Endothelial cell of umbilical vein (primary cell): ENCODE data around the gene TMEM239. TPM values are rescaled to one million over a fixed set of nuclear protein-coding genes. Genes with fewer than 3 reads are reported as not detected.
"Not testable (repeated sequence)": the region's sequence is repeated elsewhere in the genome, so short reads cannot be mapped to it uniquely, and the experiment has no call there.

ENCODE experiments used
- BruUV-seq: library from RNA; stranded (reverse); fragments of 400-500 nt; replicated peaks from 2 replicates; lab custom pipeline; 2021; lab: Mats Ljungman, UMichigan
- CTCF ChIA-PET: fragments of 300-600, 350-600 bp; sonication (Branson Sonifier 250); formaldehyde crosslinking; loops from one replicate; lab custom pipeline; 2021; ENCODE audit warnings: antibody characterized with exemption, inconsistent platforms; lab: Charles Lee
- POLR2A ChIA-PET: fragments of 300-600, 350-600 bp; sonication (Branson Sonifier 250); formaldehyde crosslinking; loops from one replicate; lab custom pipeline; 2021; ENCODE audit warnings: antibody characterized with exemption, inconsistent platforms; lab: Charles Lee
- DNase-seq: peaks from one replicate; pipeline ENCODE4 v3.0.0-alpha.2; 2011; ENCODE audit warnings: low read depth, low spot score
- FAIRE-seq: peaks from 2 replicates; lab custom pipeline; 2011; peaks lifted over from hg19 to GRCh38; lab: Jason Lieb, UNC
- H2AFZ ChIP-seq: 2 replicates; pipeline ENCODE4 v1.6.0; 2012; ENCODE audit warnings: low read depth, low read length, control low read depth, inconsistent platforms
- H3K27ac ChIP-seq: 2 replicates; pipeline ENCODE4 v1.5.1; 2011; ENCODE audit warnings: low read depth, mild to moderate bottlenecking, control low read depth, low read length, moderate library complexity; ENCODE audit not compliant: insufficient read depth
- H3K27me3 ChIP-seq, 2 experiments: 2 replicates each; pipeline versions ENCODE4 v1.6.0 to v1.6.1; 2011; ENCODE audit warnings: low read length in 2 of 2, mixed read lengths in 1 of 2; ENCODE audit not compliant: control insufficient read depth in 2 of 2, insufficient read depth in 2 of 2
- H3K36me3 ChIP-seq, 2 experiments: 2 replicates in 1 of 2; 3 replicates in 1 of 2; pipeline ENCODE4 v1.5.1; 2011; ENCODE audit warnings: low read length in 2 of 2, mild to moderate bottlenecking in 1 of 2, moderate library complexity in 1 of 2; ENCODE audit not compliant: control insufficient read depth in 2 of 2, insufficient read depth in 2 of 2; ENCODE audit errors: extremely low read depth in 1 of 2
- H3K4me1 ChIP-seq: 3 replicates; pipeline ENCODE4 v1.5.1; 2011; ENCODE audit warnings: mild to moderate bottlenecking, low read length; ENCODE audit not compliant: control insufficient read depth, insufficient read depth; ENCODE audit errors: extremely low read depth
- H3K4me2 ChIP-seq: 2 replicates; pipeline ENCODE4 v1.6.1; 2011; ENCODE audit warnings: low read length, control low read depth, mixed read lengths; ENCODE audit not compliant: insufficient read depth
- H3K4me3 ChIP-seq, 3 experiments: fragments of 200-600 bp in 1 of 3; sonication (generic), shearing (Covaris generic) in 1 of 3; replicated peaks in 1 of 3; 2 replicates each; pipeline ENCODE4 v1.5.1; 2011 to 2016; ENCODE audit warnings: control low read depth in 3 of 3, low read length in 3 of 3, mild to moderate bottlenecking in 2 of 3, inconsistent platforms in 1 of 3, low read depth in 1 of 3, moderate library complexity in 1 of 3; ENCODE audit not compliant: insufficient read depth in 1 of 3
- H3K79me2 ChIP-seq: 2 replicates; pipeline ENCODE4 v1.6.0; 2012; ENCODE audit warnings: low read length, inconsistent platforms; ENCODE audit not compliant: control insufficient read depth, insufficient read depth
- H3K9ac ChIP-seq: replicated peaks from 2 replicates; pipeline ENCODE3; 2011; ENCODE audit warnings: low read length, control low read depth; ENCODE audit not compliant: insufficient read depth; ENCODE audit errors: extremely low read depth
- H3K9me1 ChIP-seq: replicated peaks from 3 replicates; pipeline ENCODE4 v1.6.0; 2011; ENCODE audit warnings: mild to moderate bottlenecking, low read length; ENCODE audit not compliant: control insufficient read depth, insufficient read depth; ENCODE audit errors: extremely low read depth
- H3K9me3 ChIP-seq: replicated peaks from 2 replicates; pipeline ENCODE4 v1.5.1; 2012; ENCODE audit warnings: low read length, inconsistent platforms; ENCODE audit not compliant: control insufficient read depth, insufficient read depth
- H4K20me1 ChIP-seq: replicated peaks from 2 replicates; pipeline ENCODE3; 2011; ENCODE audit warnings: mild to moderate bottlenecking, low read length; ENCODE audit not compliant: control insufficient read depth, insufficient read depth; ENCODE audit errors: extremely low read depth
- CTCF ChIP-seq, 2 donors: IDR thresholded peaks; 1 replicate in 1 of 2; 2 replicates in 1 of 2; pipeline ENCODE4 v1.5.1; 2011; ENCODE audit warnings: low read length in 2 of 2, mild to moderate bottlenecking in 2 of 2, moderate library complexity in 2 of 2, control low read depth in 1 of 2, inconsistent platforms in 1 of 2, low read depth in 1 of 2; ENCODE audit not compliant: insufficient read depth in 1 of 2; ENCODE audit errors: extremely low read depth in 1 of 2
- FOS ChIP-seq: IDR thresholded peaks from 2 replicates; pipeline ENCODE4 v1.6.1; 2011; ENCODE audit warnings: mild to moderate bottlenecking, low read length, moderate library complexity, borderline replicate concordance; ENCODE audit not compliant: insufficient read depth
- MYC ChIP-seq: IDR thresholded peaks from one replicate; pipeline ENCODE4 v1.6.1; 2011; ENCODE audit warnings: mild to moderate bottlenecking, low read depth, low read length
- POLR2A ChIP-seq: IDR thresholded peaks from 2 replicates; pipeline ENCODE4 v1.6.1; 2012; ENCODE audit warnings: low read depth, mild to moderate bottlenecking, control low read depth, low read length
- POLR2AphosphoS5 ChIP-seq: IDR thresholded peaks from 2 replicates; pipeline ENCODE4 v1.6.1; 2012; ENCODE audit warnings: low read depth, mild to moderate bottlenecking, control low read depth, low read length, moderate library complexity; ENCODE audit not compliant: insufficient read depth
- dilution Hi-C: fragments of 300-500 bp; cut with MboI; formaldehyde crosslinking; loops from one replicate; pipeline ENCODE4 v1.15.0; 2019; ENCODE audit warnings: low sequenced_read_pairs; ENCODE audit not compliant: extremely low pct_ligation_motif_present
- intact Hi-C: fragments of 100-400 bp; cut with micrococcal nuclease; formaldehyde crosslinking; loops from one replicate; pipeline ENCODE4 v1.10.0; 2022
- polyA plus RNA-seq, 4 experiments: library from polyadenylated mRNA; depleted of rRNA in 3 of 4; stranded (reverse) in 3 of 4; unstranded in 1 of 4; fragments of >200 nt; gene quantifications; 2 replicates each; pipeline versions ENCODE4 v1.2.1 to v1.2.3, GENCODE V29; 2011 to 2012; ENCODE audit warnings: missing spikeins in 1 of 4
- total RNA-seq: library from RNA; stranded (reverse); gene quantifications from 2 replicates; pipeline ENCODE4 v1.2.3, GENCODE V29; 2021
- TF ChIP-seq, protein P1 (sequence below): IDR thresholded peaks from 2 replicates; pipeline ENCODE4 v1.6.1; 2011; ENCODE audit not compliant: insufficient read depth, insufficient read length

The TMEM239 gene
- total and polyA plus RNA-seq, 2 donors (not counting 3 experiments of a cell fraction or from before 2014, with no cell fraction given): not detected

DNA sequence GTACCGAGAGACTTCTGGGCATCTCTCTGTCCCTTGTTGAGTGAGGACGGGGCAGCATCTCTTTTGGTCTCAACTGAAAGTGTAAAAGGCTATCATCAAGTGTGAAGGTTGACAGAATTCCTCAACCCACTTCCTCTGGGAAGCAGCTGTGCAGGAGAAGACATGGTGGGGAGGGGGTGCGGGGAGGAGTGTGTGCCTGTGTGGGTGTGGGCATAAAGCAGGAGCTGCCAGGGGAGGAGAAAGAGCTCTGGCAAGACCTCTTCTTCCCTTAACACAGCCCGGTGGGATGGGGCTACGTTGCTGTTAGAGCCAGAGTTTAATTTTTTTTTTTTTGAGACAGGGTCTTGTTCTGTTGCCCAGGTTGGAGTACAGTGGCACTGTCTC, 47.5 kb upstream of the TMEM239 start:
- peaks cover 0 to 1% of the 10 kb centered on the region in 2 experiments for H3K27me3 ChIP-seq
- DNase-seq (peak; percentile 47), FAIRE-seq (no peak)
- peak overlapping the region; percentile 50 for H2AFZ ChIP-seq
- no peak overlapping the region for H3K9ac ChIP-seq
- H3K4me1 ChIP-seq: peaks cover 11% of the 10 kb centered on the region
- H3K79me2 ChIP-seq: no peaks in the 10 kb centered on the region
- H3K36me3 ChIP-seq: no peaks in the 10 kb centered on the region
- H3K9me3 ChIP-seq: no peaks in the 10 kb centered on the region
- BruUV-seq: no TSS peak
- no peak overlapping the region for H3K4me3 ChIP-seq
- no peaks in the 10 kb centered on the region for H3K9me1 ChIP-seq
- intact Hi-C loops (no loop called here), dilution Hi-C loops (no loop called here)
- no peak overlapping the region for H3K27ac ChIP-seq
- H3K4me2 ChIP-seq: no peak overlapping the region
- ChIA-PET POLR2A (no interaction called here), CTCF (interaction anchor here (0.6 to 4.0 kb wide), 5 partner anchors 13 to 102 kb away, joined by 3 to 21 read pairs (median 5); no protein-coding TSS in a partner anchor)
- TF ChIP-seq POLR2AphosphoS5 (no peak), POLR2A (no peak), CTCF (IDR thresholded peaks at IDR 0.05; ENCODE audit: extremely low read depth in 1 of 2, insufficient read depth in 1 of 2, low read depth in 1 of 2, low read length in 2 of 2) (no peak), FOS (no peak), MYC (no peak)
- TF ChIP-seq, protein P1, sequence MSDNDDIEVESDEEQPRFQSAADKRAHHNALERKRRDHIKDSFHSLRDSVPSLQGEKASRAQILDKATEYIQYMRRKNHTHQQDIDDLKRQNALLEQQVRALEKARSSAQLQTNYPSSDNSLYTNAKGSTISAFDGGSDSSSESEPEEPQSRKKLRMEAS: no peak
- no peaks in the 10 kb centered on the region for H4K20me1 ChIP-seq

DNA sequence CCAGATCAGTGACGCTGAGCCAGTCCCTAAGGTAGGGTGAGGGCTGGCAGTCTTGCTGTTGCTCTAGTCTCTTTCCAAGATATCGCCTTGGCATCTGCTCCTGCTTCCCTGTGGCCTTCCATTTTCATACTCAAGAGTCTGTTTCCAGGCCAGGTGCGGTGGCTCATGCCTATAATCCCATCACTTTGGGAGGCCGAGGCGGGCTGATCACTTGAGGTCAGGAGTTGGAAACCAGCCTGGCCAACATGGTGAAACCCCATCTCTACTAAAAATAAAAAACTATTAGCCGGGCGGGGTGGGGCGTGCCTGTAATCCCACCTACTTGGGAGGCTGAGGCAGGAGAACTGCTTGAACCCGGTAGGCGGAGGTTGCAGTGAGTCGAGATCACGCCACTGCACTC, 46.1 kb upstream of the TMEM239 start:
- H3K27ac ChIP-seq, FAIRE-seq, POLR2A ChIA-PET, intact Hi-C loops, H3K27me3 ChIP-seq, H3K4me2 ChIP-seq, H3K79me2 ChIP-seq, H2AFZ ChIP-seq, H3K9me3 ChIP-seq, BruUV-seq, H3K9ac ChIP-seq, dilution Hi-C loops, DNase-seq, H3K4me3 ChIP-seq, H3K36me3 ChIP-seq, H3K9me1 ChIP-seq, H4K20me1 ChIP-seq: not testable (repeated sequence)
- CTCF ChIA-PET: interaction anchor here (2.8 to 4.0 kb wide), 2 partner anchors 15 to 17 kb away, joined by 8 to 21 read pairs; no protein-coding TSS in a partner anchor
- peaks cover 11% of the 10 kb centered on the region for H3K4me1 ChIP-seq
